HG03064 (cell line): ENCODE measurements around the gene SORBS2.

Experiments
- ATAC-seq: cut with Tn5 transposase; IDR thresholded peaks from one replicate; pipeline ENCODE4 v1.9.1; 2021; ENCODE audit warnings: low read depth; ENCODE audit not compliant: unreplicated experiment

The SORBS2 gene

DNA sequence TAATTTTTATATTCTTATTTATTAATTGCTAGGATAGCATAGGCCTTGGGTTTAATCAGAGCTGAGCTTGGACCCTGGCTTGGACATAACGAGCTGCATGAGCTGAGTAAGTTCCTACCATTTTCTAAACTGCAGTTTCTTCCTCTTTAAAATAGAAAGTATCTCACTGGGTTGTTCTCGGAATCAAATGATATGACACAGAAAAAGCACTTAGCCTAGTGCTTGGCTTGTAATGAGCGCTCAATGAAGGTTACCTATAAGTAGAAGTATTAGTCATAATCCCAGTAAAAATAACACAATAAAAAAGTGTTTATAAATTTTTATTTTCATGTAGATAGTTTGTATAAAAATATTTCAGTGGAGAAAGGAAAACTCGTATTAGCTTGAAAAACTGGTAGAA, 163.4 kb downstream of the SORBS2 start:
- ATAC-seq: no peak

DNA sequence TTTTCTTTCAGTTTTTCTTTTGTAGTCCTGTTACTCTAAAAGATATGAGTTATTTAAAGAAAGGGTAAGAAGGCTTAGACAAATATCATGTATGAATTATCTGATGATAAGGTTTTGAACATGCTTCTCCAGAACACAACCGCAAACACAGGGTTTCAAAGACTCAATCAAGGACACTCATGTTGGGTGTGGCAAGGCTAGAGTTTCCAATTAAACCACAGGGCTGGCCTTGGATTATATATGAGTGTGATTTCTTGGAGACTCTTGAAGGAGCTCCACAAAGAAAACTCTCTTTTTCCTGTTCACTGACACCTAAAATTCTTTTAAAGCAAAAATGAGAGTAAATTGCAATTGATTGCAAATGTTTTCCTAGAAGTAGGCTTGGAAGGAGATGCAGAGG, 166.6 kb downstream of the SORBS2 start:
- no peak for ATAC-seq

DNA sequence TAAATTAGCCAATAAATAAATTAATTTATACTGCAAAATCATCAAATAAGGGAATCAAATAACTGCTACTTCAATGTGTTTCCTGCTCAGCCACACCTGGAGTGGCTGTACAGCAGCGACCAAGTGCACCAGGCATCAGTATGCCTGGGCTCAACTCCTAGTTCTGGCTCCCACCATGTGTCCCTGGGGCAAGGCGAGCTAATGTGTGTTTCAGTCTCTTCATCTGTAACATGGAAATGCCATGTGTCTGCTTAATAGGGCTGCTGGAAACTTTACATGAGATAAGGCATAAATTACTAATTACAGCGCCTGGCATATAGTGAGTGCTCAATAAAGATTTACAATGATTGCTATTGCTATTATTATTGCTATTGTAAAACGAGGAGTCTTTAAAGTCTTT, 167.6 kb downstream of the SORBS2 start:
- ATAC-seq: no peak

DNA sequence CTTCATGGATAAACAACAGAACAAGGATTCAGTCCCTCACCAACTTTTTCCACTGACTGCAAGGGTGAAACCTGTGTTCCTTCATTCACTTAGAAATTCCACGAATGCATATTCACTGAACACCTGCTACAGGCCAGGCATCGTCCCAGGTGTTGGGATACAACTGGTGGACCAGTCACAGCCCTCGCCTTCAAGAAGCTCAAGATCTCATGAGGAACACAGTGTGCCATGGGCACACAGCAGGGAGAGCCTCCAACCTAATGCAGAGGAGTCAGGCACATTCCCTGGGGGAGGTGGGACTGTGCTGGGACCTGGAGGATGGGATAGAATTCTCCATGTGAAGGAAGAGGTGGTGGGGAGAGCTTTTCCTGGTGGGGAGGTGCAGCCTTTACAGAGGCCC, 169.1 kb downstream of the SORBS2 start:
- no peak for ATAC-seq

DNA sequence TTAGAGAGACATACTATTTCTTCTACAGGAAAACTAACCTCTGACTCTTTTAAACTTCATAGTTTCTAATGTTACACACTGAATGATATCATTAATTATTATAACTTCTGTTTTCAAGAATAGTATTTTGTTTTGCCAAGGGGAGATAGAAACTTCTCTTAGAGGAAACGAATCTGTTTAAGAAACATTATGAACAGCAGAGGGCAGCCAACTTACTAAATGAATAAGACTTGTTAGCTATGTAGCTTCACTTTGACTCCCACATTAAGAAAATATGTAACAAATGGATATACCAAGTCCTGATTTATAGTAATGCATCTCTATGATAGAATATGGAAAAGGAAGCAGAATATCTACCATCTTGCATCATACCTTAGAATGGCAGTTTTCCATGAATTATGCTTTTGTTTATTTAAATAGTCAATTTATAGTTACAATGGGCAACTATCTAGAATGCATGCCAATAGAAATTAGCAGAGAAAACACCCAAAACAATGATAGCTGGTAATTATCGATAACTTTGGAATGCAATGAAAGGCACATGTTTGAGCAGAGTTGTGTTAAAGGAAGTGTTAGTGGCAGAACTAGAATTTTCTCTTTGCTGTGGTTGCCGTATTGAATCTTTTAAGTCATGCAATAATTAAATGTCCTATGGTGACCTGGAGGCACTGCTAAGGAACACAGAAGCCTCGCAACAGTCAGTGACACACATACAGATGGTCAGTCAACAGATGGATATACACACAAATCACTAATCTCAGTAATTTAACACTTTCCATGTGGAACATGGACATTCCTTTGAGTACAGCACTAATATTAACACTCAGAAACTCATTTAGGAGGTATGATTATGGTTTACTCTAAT, 171.0 kb downstream of the SORBS2 start:
- no peak for ATAC-seq

DNA sequence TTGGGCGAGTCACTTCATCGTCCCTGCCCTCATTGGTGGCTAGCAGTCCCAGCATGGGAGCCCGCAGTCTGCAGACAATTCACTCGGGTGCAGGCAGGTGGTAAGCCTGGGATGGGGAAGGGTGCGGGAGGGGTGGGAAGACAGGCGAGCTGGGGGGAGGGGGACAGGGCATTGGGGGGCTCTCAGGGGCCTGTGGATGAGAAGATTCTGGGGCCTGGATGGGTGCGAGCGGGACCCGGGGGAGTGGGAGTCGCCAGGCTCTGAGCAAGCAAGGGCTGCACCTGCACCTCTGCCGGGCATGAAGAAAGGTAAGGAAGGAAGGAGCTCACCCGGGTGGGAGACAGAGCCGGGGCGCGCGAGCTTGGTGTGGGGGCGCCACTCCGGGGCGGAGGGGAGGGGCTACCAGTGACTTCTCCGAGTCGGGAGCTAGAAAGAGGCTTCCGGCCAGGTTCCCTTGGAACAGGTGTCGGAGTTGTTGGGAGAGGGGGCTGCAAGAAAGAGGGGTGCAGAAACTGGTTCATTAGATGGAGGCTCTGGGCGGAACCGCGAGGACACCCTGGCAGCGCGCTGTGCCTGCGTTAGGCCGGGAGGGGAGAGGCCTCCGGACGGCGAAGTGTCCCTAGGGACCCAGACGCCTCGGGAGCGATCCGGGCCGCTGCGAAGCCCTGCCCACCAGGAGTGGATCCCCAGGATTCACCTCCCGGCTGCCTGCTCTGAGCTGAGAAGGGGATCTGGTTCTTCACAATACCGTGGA, 173.3 kb downstream of the SORBS2 start:
- no peak for ATAC-seq

DNA sequence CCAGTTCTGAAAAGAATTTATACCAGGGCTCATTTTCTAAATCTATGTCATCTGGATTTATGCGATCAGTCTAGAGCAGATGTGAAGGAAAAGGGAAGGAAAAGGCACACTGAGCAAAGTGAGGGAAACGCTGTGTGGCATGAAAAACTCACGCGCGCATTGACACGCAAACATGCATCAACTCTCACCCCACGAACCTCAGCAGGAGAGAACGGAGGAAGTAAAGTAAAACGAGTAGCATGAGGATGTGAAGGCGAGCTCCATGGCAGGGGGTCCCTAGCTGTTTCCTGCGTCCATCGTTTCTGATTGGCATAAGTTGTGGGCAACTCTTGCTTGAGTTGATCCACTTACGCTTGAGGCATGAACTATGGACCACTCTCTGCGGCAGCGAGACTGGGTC, 173.9 kb downstream of the SORBS2 start:
- ATAC-seq: no peak

DNA sequence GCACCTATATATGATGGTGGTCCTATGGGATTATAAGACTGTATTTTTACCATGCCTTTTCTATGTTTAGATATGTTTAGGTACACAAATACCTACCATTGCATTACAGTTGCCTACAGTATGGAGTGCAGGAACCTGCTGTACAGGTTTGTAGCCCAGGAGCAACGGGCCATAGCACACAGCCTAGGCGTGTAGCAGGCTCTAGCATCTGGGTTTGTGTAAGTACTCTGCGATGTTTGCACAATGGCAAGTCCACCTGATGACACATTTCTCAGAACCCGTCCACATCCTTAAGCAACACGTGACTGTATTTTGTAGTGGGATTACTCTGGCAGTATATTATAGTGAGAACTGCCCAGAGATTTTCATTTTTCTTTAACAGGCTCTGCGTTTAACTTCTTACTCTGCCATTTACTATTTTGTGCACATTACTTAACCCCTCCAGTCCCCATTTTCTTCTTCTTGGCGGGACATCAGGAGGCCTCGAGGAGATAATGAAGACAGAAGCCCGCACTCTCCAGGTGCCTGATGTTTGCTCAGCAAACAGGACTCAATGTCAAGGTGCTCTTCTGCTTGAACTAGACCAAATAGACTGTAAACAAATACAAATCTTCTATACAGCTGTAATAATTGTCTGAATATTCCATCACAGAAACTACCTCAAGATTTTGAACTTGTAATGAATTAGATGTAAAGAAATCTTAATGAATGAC, 174.7 kb downstream of the SORBS2 start:
- ATAC-seq: no peak

DNA sequence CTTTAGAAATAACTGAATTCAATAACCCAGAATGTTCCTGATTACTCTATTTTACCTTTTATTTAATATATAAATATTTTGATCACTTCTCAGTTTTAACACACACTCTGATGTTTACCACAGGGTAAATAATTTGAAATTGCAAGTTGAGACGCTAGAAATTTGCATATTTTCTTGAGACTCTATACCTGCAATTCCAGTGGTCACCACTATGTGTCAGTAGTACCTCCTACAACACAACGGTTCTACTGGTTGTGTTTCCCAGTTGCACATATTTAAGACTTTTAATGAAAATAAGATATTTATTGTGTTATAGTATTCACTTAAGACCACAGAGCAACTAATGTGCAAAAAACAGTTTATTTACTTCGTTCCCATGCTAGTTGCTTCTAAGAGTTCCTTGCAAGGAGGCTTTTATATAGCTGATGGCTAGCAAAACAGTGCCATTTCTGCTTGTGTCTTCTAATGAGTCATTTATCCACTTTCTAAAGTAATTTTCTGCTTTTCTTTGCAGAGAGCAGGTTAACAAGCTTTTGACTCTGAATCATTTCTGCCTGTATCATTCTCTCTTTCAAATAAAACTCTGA, 177.8 kb downstream of the SORBS2 start:
- no peak for ATAC-seq

DNA sequence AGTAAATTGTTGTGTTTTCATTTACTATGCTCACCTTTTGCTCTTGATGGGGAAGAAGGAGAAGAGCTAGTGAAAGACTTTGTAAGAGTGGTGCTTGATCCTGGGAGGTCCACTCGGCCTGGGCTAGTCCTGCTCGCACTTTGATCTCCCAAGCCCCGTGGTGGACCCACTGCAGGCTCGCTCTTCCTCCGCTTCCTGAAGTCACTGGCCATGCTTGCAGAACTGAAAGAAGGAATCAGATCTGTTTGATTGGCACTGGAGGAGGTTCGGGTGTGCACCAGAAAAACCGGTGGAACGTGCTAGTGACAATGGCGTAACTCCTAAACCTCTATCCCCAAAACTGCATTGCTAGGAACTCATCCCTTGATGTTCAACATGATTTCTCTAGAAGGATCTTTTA, 185.2 kb downstream of the SORBS2 start:
- ATAC-seq: no peak

DNA sequence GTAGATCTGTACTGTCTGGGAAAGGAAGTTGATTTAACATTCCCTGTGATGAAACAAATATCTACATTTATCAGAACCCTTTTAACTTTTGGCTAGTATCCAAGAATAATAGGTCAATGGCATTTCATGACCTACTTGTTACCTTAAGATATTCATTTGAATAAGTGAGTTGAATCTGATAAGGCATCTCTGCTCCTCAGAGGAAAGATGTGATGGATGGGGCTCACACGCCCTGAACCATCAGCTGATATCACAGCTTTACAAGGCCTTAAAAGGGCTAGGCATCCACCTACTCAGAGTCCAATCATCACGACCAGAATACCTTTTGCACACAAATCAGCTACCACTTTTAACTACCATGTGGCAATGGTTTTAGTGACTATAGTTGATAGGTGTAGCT, 186.5 kb downstream of the SORBS2 start:
- no peak for ATAC-seq

DNA sequence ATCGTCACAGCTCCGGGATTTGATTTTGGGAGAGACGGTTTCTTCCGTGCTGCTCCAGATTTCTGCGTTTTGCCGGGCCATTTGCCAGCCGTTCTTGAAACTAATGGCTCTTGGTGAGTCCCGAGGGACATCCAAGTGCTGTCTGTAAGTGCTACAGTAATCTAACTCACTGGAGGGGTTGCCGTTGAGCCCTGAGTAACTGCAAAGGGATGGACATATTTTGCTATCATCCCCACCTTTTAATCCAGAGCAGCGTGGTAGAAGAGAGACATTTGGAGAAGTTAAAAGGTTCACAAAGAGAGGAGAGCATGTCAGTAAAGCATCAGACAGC, 187.8 kb downstream of the SORBS2 start:
- no peak for ATAC-seq

DNA sequence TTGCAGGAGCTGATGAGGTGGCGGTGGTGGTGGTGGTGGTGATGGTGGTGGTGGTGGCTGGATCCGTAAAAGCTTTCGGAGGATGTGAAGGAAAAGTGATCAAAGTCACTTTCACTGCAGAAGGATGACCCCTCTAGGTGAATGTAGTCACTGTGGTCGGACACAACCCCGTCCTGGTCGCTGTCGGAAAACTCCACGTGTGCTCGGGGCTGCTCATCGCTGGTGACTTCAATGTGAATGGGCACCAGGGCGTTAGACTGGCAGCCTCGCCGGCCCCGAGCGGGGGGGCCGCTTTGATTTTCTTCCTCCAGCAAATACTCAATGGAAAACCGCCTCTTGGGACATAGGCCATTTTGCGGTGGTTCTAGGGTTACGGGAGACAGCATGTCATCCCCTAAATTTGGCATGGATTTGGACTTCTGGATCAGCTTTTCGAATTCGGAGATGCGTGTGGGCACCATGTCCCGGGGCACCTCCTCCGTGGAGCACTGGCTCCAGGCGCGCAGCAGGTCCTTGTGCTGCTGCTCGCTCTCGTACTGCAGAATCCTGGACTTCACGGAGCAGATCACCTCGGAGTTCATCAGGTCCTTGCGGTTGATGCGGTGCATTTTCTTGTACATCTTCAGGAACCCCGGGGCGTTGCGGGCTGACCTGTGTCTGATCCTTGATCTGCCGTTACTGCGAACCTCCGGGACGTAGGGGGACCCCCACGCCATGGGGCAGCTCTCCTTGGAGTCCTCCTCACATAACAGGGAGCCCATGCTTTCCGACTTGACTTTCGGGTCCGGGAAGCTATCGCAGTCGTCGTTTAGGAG, 188.3 kb downstream of the SORBS2 start:
- ATAC-seq: no peak

DNA sequence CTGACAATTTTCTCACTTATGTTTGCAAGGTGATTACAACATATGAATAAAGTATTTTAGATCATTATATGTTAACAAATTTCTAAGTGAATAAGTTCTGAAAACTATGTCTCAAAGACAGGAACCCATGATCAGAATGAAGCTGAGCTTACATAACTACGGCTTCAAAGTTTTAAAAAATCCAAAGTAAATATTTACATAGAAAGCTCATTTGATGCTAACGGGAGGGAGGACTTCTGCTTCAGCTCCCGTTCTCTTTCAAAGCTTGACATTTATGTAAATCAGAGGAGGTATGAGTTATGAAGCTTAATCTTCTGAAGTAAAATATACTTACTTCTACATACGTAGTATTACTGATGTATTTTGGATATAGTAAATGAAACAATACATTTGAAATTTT, 203.8 kb downstream of the SORBS2 start:
- no peak for ATAC-seq

DNA sequence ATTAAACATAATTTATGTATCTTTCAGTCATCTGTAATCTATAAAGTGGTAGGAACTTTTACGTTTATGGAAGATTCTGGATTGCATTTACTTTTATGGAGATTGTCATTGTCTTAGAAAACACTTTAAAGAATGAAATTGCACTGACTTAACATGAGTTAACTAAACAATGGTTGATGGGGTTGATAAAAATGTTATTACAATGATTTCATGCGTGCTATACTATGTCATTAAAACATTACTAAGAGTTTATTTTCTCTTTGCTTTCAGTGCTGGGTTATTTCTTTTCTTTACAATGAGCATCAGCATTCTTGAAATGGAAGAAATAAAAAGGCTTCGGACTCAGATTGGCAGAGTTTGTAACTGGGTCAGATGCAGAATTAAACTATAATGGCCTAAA, 209.6 kb downstream of the SORBS2 start:
- no peak for ATAC-seq

DNA sequence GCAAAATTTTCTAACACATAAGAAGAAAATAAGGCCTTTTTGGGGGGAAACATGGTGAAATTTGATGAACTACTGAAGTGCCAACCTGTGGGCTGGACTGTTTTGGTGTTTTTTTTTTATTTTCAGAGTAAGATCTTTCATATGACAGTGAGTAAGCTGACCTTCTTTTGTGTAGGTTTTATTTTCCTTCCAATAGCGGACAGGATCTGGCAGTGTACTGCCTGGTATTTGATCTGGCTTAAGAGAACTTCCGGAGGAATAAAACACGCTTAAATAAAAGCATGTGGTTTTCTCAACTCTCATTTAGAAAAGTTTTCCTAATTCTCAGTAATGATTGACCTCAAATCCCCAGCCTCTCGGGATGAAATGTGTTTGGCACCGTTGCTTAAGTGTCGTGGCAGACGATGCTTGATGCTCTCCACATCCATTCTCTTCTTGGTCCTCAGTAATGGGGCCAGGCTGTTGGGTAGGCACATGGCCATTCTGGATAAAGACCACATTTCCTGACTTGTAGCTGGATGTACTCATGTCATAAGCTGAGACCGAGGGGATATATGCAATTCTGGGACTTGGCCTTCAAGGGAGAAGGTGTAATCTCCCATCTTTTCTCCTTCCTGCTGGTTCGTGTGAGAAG, 211.1 kb downstream of the SORBS2 start:
- ATAC-seq: no peak

DNA sequence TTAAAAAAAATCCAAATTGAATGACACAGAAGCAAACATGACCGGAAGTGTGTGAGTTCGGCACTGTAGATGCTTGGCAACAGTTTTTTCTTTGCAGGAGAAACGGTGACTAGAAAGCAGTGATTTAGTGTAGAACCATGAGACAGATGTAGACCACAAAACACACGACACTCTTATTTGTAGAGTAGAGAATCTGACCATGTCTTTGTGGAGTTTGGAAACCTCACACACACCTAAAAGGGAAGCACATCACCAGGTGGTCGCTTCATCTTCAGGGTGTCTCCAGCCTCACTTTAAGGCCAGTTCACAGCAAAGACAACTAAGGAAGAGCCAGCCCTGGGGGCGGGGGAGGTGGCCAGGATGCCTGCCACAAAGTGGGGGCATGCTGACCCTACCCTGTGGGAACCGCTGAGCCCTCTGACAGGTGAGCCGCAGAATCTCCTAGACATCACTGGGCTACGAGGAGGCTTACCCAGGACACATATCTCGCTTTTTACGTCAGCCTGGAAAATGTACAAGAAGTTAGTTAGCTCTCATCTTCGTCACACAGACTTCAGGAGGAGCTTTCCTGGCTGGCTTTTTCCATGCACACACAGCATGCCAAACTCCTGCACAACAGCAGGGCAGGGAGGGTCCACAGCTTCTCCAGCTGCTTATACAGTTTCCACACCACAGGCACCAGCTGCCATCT, 212.3 kb downstream of the SORBS2 start:
- no peak for ATAC-seq

DNA sequence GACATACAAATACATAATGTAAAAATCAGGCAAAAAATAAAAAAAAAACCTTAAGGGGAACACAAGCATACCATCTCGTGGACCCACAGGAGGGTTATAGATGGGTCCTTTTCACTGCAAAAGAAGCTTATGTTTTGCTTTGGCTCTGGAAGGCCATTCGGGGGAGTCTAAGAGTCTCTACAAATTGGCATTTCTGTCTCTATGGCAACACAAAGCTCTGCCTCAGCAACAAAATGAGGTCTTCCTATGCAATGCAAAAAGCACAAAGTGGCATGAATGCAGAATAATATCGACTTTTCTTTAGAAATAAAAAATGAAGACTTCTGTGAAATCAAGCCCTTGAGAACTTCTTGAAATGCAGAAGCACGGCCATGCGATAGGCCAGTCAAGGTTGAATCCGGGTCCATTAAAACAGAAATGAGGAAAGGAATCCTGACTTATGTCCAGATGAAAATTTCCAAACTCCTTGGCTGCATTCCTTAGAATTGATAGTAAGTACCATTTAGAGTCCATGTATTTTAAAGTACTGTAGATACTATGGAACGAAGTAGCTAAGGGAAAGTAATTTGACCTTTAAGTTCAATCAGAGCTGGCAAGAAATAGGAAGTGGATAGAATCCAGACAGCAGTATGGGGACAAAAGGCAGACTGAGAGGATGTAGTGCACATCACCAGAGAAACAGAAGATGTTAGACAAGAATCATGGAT, 213.0 kb downstream of the SORBS2 start:
- no peak for ATAC-seq
